Left lung (tissue), 10 donors: ENCODE results near the gene SETD1B. TPM values are rescaled to one million over a fixed set of nuclear protein-coding genes. Genes with fewer than 3 reads are reported as not detected.

Experiments
- ATAC-seq: fragments of 200-7000 bp; cut with Tn5 transposase; one replicate; pipeline ENCODE4 v1.9.1; 2020; ENCODE audit warnings: moderate library complexity
- DNase-seq, 4 donors: peaks; one replicate each; pipeline ENCODE4 v3.0.0-alpha.2; 2013 to 2020
- H3K27ac ChIP-seq, 2 donors: fragments of 200-600 bp; sonication (generic) in 1 of 2; one replicate each; pipeline versions ENCODE4 v1.5.0 to v1.8.0; 2020 to 2021
- H3K27me3 ChIP-seq, 2 donors: fragments of 200-600 bp; sonication (generic) in 1 of 2; one replicate each; pipeline versions ENCODE4 v1.5.0 to v1.8.0; 2020 to 2021
- H3K36me3 ChIP-seq, 2 donors: fragments of 200-600 bp; sonication (generic) in 1 of 2; one replicate each; pipeline versions ENCODE4 v1.5.0 to v1.8.0; 2020 to 2021
- H3K4me1 ChIP-seq, 2 donors: fragments of 200-600 bp; one replicate each; pipeline ENCODE4 v1.8.0; 2021
- H3K4me3 ChIP-seq, 2 donors: fragments of 200-600 bp; sonication (generic) in 1 of 2; one replicate each; pipeline versions ENCODE4 v1.5.0 to v1.8.0; 2020 to 2021; ENCODE audit warnings: mild to moderate bottlenecking in 1 of 2
- H3K9me3 ChIP-seq, 2 donors: fragments of 200-600 bp; sonication (generic) in 1 of 2; one replicate each; pipeline versions ENCODE4 v1.5.0 to v1.8.0; 2020 to 2021
- intact Hi-C, 2 donors: fragments of 100-400 bp; cut with DNase I; formaldehyde crosslinking; loops; one replicate each; pipeline versions ENCODE4 v1.11.2 to v1.14.2; 2022
- polyA plus RNA-seq, 6 donors: library from polyadenylated mRNA; unstranded; fragments of 120-200 nt; gene quantifications; one replicate each; pipeline ENCODE4 v1.2.1, GENCODE V29; 2013; ENCODE audit not compliant: insufficient read length in 6 of 6
- total RNA-seq, 2 donors: library from RNA; stranded (reverse); fragmentation: NEBNext Ultra II Directional; extraction: Animal tissue kit (Norgen Biotek cat#: 25700); gene quantifications; one replicate each; pipeline ENCODE4 v1.2.1, GENCODE V29; 2021
- TF ChIP-seq, protein P1 (sequence below), 2 donors: fragments of 200-600 bp; sonication (generic) in 1 of 2; IDR thresholded peaks; one replicate each; pipeline versions ENCODE4 v1.5.0 to v1.8.0; 2021; ENCODE audit warnings: antibody characterized with exemption in 2 of 2
- donor health status: DM: no; HTN: yes; CAD: no.
- donor health status: DM: no; HTN: no; CAD: no.

SETD1B gene
- total and polyA plus RNA-seq, 8 donors: 12.1 to 23.4 (median 16.0) TPM

DNA sequence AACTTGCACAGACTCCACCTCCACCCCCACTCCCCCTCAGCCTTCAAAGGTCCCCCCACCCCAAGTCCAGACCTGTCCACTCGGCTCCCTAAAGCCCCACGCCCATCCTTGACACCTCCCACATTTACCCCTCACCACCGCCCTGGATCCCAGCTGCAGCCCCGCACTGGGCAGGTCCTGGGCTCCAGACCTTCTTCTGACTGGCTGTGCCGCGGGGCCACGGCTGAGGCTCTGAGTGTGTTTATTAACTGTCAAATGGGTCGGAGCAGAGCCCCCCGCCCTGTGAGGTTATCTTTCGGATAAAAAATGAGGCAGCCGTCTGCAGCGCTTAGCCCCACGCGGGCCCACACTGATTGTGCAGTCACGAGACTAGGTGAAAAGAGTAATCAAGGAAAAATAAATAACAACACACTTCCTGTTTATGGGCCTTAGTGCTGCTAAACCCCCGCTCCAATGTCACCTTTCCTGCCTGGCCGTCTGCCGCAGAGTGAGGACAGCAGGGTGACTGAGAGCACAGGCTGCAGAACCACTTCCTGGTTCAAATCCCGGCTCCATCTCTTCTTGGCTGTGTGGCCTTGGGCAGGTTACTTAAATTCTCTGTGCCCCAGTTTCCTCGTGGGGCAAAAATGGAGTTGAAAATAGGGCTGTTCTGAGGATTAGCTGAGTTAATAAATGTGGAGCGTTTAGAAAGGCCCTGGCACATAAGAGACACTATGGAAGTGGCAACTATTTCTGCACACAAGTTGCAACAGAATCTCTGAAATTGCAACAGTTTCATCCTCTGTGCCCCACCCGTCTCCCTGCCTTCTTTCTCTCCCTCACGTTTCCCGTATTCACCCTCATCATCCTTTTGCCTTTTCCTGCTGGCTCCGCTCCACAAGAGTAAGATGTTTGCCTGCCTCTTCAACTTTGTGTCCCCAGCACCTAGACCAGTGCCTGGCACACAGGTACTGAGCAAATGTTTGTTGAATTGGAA lies 9.4 kb downstream of the SETD1B start:
- Histone ChIP-seq H3K27me3 (no peaks in the 10 kb centered on the region), H3K27ac (peak overlapping the region in 1 of 2 donors; percentile 80), H3K4me1 (peaks cover 23 to 49% of the 10 kb centered on the region in 2 donors), H3K36me3 (peaks cover 0 to 75% of the 10 kb centered on the region in 2 donors), H3K9me3 (no peaks in the 10 kb centered on the region), H3K4me3 (peak overlapping the region; percentile 61 to 68)
- ATAC-seq: peak; percentile 1
- intact Hi-C loops: no loop called here
- TF ChIP-seq, protein P1, sequence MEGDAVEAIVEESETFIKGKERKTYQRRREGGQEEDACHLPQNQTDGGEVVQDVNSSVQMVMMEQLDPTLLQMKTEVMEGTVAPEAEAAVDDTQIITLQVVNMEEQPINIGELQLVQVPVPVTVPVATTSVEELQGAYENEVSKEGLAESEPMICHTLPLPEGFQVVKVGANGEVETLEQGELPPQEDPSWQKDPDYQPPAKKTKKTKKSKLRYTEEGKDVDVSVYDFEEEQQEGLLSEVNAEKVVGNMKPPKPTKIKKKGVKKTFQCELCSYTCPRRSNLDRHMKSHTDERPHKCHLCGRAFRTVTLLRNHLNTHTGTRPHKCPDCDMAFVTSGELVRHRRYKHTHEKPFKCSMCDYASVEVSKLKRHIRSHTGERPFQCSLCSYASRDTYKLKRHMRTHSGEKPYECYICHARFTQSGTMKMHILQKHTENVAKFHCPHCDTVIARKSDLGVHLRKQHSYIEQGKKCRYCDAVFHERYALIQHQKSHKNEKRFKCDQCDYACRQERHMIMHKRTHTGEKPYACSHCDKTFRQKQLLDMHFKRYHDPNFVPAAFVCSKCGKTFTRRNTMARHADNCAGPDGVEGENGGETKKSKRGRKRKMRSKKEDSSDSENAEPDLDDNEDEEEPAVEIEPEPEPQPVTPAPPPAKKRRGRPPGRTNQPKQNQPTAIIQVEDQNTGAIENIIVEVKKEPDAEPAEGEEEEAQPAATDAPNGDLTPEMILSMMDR (IDR thresholded peaks at IDR 0.05): no peak
- peak in 2 of 4 donors; percentile 32 to 81 for DNase-seq

DNA sequence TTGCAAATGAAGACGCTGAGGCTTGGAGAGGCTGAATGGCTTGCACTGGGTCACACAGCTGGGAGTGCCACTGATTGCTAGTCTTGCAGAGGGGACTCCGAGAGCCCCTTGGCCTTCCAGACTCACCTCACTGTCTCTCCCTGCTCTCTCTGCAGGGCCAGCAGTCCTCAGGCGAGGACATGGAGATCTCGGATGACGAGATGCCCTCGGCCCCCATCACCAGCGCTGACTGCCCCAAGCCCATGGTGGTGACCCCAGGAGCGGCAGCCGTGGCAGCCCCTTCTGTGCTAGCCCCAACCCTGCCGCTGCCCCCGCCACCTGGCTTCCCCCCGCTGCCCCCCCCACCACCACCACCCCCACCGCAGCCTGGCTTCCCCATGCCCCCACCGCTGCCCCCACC lies 10.1 kb downstream of the SETD1B start:
- Histone ChIP-seq H3K27ac (peak overlapping the region in 1 of 2 donors; percentile 80), H3K4me1 (peaks cover 23 to 49% of the 10 kb centered on the region in 2 donors), H3K9me3 (no peaks in the 10 kb centered on the region), H3K36me3 (peaks cover 0 to 75% of the 10 kb centered on the region in 2 donors), H3K4me3 (no peak overlapping the region), H3K27me3 (no peaks in the 10 kb centered on the region)
- TF ChIP-seq, protein P1 (IDR thresholded peaks at IDR 0.05): no peak
- intact Hi-C loops: no loop called here
- ATAC-seq (no peak), DNase-seq (peak in 1 of 4 donors; percentile 68)

DNA sequence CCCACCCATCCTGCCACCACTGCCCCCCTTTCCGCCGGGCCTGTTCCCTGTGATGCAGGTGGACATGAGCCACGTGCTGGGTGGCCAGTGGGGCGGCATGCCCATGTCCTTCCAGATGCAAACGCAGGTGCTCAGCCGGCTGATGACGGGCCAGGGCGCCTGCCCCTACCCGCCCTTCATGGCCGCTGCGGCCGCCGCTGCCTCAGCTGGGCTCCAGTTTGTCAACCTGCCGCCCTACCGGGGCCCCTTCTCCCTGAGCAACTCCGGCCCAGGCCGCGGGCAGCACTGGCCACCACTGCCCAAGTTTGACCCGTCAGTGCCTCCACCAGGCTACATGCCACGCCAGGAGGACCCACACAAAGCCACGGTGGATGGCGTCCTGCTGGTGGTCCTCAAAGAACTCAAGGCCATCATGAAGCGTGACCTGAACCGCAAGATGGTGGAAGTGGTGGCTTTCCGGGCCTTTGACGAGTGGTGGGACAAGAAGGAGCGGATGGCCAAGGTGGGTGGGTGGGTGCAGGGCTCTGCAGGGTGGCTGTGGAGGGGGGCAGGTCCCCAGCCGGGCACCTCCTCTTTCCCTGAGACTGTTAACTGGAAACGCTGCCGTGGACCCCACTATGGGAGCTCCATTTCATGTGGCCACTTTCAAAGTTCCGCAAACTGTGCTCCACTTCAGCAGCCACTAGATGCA lies 10.8 kb downstream of the SETD1B start:
- no peak overlapping the region for H3K4me3 ChIP-seq
- H3K36me3 ChIP-seq: peaks cover 0 to 75% of the 10 kb centered on the region in 2 donors
- no peaks in the 10 kb centered on the region for H3K9me3 ChIP-seq
- TF ChIP-seq, protein P1 (IDR thresholded peaks at IDR 0.05): no peak
- no peaks in the 10 kb centered on the region for H3K27me3 ChIP-seq
- intact Hi-C loops: no loop called here
- DNase-seq (peak in 2 of 4 donors; percentile 31 to 73), ATAC-seq (no peak)
- H3K4me1 ChIP-seq: peaks cover 23 to 44% of the 10 kb centered on the region in 2 donors
- H3K27ac ChIP-seq: no peak overlapping the region

DNA sequence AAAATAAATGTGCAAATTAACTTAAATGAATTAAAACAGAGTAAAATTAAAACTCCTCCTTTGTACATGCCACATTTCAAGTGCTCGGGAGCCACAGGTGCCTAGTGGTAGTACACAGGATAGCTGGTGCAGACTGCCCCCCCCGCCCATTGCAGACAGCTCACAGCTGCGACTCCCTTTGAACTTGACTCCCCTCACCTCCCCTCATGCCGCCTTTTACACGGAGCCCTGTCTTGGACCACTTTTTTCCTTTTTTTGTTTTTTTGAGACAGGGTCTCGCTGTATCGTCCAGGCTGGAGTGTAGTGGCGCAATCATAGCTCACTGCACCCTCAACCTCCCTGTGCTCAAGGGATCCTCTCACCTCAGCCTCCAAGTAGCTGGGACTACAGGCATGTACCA lies 11.5 kb downstream of the SETD1B start:
- Histone ChIP-seq H3K36me3 (peaks cover 0 to 75% of the 10 kb centered on the region in 2 donors), H3K4me3 (no peak overlapping the region), H3K27me3 (no peaks in the 10 kb centered on the region), H3K27ac (no peak overlapping the region), H3K4me1 (peaks cover 23 to 38% of the 10 kb centered on the region in 2 donors), H3K9me3 (no peaks in the 10 kb centered on the region)
- DNase-seq (peak in 1 of 4 donors; percentile 22), ATAC-seq (no peak)
- intact Hi-C loops: no loop called here
- TF ChIP-seq, protein P1 (IDR thresholded peaks at IDR 0.05): no peak
